NT2/D1 (cell line): ENCODE data around the gene ALKBH6.

Experiments used
- SUZ12 ChIP-seq: IDR thresholded peaks from 2 replicates; pipeline ENCODE4 v1.6.1; 2011; ENCODE audit not compliant: insufficient read length, insufficient read depth; ENCODE audit errors: extremely low read depth
- YY1 ChIP-seq: IDR thresholded peaks from 2 replicates; pipeline ENCODE4 v1.6.1; 2011; ENCODE audit not compliant: insufficient read length, insufficient read depth
- ZNF274 ChIP-seq: IDR thresholded peaks from 2 replicates; pipeline ENCODE4 v1.6.1; 2011; ENCODE audit warnings: mild to moderate bottlenecking, low read depth, low read length

GRCh38 chr19:35977446-35978222, 36.4 kb downstream of the ALKBH6 start:
- TF ChIP-seq SUZ12: no peak
- TF ChIP-seq ZNF274: no peak
- no peak for TF ChIP-seq YY1
